Uterus (tissue), 2 donors: ENCODE measurements around the gene DDX17.

ENCODE experiments used
- POLR2A ChIP-seq, 2 donors: fragments of 450-650 bp; IDR thresholded peaks; one replicate each; pipeline ENCODE4 v1.6.1; 2016; ENCODE audit warnings: antibody characterized with exemption in 2 of 2, mild to moderate bottlenecking in 1 of 2, moderate library complexity in 1 of 2
- TF ChIP-seq, protein P1 (sequence below), 4 experiments: fragments of 200-600 bp in 2 of 4; fragments of 450-650 bp in 2 of 4; sonication (generic) in 2 of 4; IDR thresholded peaks; one replicate each; pipeline ENCODE4 v1.5.1; 2016 to 2019; ENCODE audit warnings: antibody characterized with exemption in 4 of 4, mild to moderate bottlenecking in 2 of 4, moderate library complexity in 1 of 4

- TF ChIP-seq, protein P1, sequence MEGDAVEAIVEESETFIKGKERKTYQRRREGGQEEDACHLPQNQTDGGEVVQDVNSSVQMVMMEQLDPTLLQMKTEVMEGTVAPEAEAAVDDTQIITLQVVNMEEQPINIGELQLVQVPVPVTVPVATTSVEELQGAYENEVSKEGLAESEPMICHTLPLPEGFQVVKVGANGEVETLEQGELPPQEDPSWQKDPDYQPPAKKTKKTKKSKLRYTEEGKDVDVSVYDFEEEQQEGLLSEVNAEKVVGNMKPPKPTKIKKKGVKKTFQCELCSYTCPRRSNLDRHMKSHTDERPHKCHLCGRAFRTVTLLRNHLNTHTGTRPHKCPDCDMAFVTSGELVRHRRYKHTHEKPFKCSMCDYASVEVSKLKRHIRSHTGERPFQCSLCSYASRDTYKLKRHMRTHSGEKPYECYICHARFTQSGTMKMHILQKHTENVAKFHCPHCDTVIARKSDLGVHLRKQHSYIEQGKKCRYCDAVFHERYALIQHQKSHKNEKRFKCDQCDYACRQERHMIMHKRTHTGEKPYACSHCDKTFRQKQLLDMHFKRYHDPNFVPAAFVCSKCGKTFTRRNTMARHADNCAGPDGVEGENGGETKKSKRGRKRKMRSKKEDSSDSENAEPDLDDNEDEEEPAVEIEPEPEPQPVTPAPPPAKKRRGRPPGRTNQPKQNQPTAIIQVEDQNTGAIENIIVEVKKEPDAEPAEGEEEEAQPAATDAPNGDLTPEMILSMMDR (IDR thresholded peaks at IDR 0.05) = no peak
- no peak for TF ChIP-seq POLR2A (IDR thresholded peaks at IDR 0.05)
Measured at GRCh38 chr22:38440747-38441350, 65.3 kb downstream of the DDX17 start.
